Neural cell (in vitro differentiated cells): ENCODE measurements around the gene SLC13A5. TPM values are rescaled to one million over a fixed set of nuclear protein-coding genes. Genes with fewer than 3 reads are reported as not detected.

Source experiments
- H2AFZ ChIP-seq: fragments of 200-600, 300-800 bp; sonication (generic), shearing (Covaris generic); 2 replicates; pipeline ENCODE4 v1.6.0; 2014; ENCODE audit warnings: low read depth, mild to moderate bottlenecking, antibody characterized with exemption, low read length, moderate library complexity
- H3F3A ChIP-seq: fragments of 200-600 bp; shearing (Covaris generic); 2 replicates; pipeline ENCODE4 v1.6.1; 2016; ENCODE audit warnings: mild to moderate bottlenecking, moderate library complexity, mixed read lengths, antibody characterized with exemption, low read length; ENCODE audit not compliant: insufficient read depth, poor library complexity, severe bottlenecking
- H3K27ac ChIP-seq: fragments of 200-600, 300-800 bp; sonication (generic), shearing (Covaris generic); 2 replicates; pipeline ENCODE4 v1.5.1; 2014; ENCODE audit warnings: mild to moderate bottlenecking, low read length, moderate library complexity
- H3K27me3 ChIP-seq: fragments of 300-800, 200-600 bp; sonication (generic), shearing (Covaris generic); 2 replicates; pipeline ENCODE4 v1.6.0; 2014; ENCODE audit warnings: mild to moderate bottlenecking, low read depth, low read length, moderate library complexity; ENCODE audit not compliant: insufficient read depth
- H3K36me3 ChIP-seq: fragments of 300-800, 200-600 bp; sonication (generic), shearing (Covaris generic); 2 replicates; pipeline ENCODE4 v1.5.1; 2014; ENCODE audit warnings: mild to moderate bottlenecking, antibody characterized with exemption, low read length, moderate library complexity; ENCODE audit not compliant: insufficient read depth
- H3K4me2 ChIP-seq: fragments of 300-800, 200-600 bp; sonication (generic), shearing (Covaris generic); 2 replicates; pipeline ENCODE4 v1.6.0; 2014; ENCODE audit warnings: mild to moderate bottlenecking, low read length
- H3K4me3 ChIP-seq: fragments of 300-800, 200-600 bp; sonication (generic), shearing (Covaris generic); 2 replicates; pipeline ENCODE4 v1.5.1; 2014; ENCODE audit warnings: mild to moderate bottlenecking, low read length, moderate library complexity
- H3K79me2 ChIP-seq: fragments of 200-600 bp; shearing (Covaris generic); replicated peaks from 2 replicates; pipeline ENCODE4 v1.6.0; 2014; ENCODE audit warnings: mild to moderate bottlenecking, low read length, moderate library complexity; ENCODE audit not compliant: insufficient read depth
- H3K9ac ChIP-seq: fragments of 300-800, 200-600 bp; sonication (generic), shearing (Covaris generic); 2 replicates; pipeline ENCODE4 v1.6.1; 2016; ENCODE audit warnings: mild to moderate bottlenecking, low read length, mixed read lengths
- H3K9me2 ChIP-seq: fragments of 200-600 bp; shearing (Covaris generic); 2 replicates; pipeline ENCODE4 v1.6.1; 2016; ENCODE audit warnings: mild to moderate bottlenecking, low read length, mixed read lengths; ENCODE audit not compliant: insufficient read depth
- H3K9me3 ChIP-seq: fragments of 200-600, 300-800 bp; sonication (generic), shearing (Covaris generic); 2 replicates; pipeline ENCODE4 v1.6.1; 2016; ENCODE audit warnings: mild to moderate bottlenecking, mixed run types, low read length, moderate library complexity, mixed read lengths
- H4K20me1 ChIP-seq: fragments of 200-600 bp; shearing (Covaris generic); 2 replicates; pipeline ENCODE4 v1.6.1; 2016; ENCODE audit warnings: mild to moderate bottlenecking, mixed run types; ENCODE audit not compliant: insufficient read depth
- CTCF ChIP-seq: fragments of 450-650 bp; IDR thresholded peaks from 2 replicates; pipeline ENCODE4 v1.5.1; 2014; ENCODE audit warnings: antibody characterized with exemption, mild to moderate bottlenecking, moderate library complexity; ENCODE audit not compliant: poor library complexity, severe bottlenecking
- EP300 ChIP-seq: fragments of 450-650 bp; conservative IDR thresholded peaks from 2 replicates; pipeline ENCODE4 v1.6.1; 2014; ENCODE audit warnings: antibody characterized with exemption, mild to moderate bottlenecking, moderate library complexity; ENCODE audit not compliant: poor library complexity, severe bottlenecking
- EZH2 ChIP-seq: fragments of 200-600, 300-800 bp; shearing (Covaris generic), sonication (generic); IDR thresholded peaks from 2 replicates; pipeline ENCODE4 v1.6.1; 2014; ENCODE audit warnings: antibody characterized with exemption, low read length, borderline replicate concordance, mild to moderate bottlenecking; ENCODE audit not compliant: insufficient read depth, poor library complexity, severe bottlenecking
- MXI1 ChIP-seq: fragments of 450-650 bp; conservative IDR thresholded peaks from 2 replicates; pipeline ENCODE4 v1.6.1; 2014; ENCODE audit warnings: antibody characterized with exemption, mild to moderate bottlenecking; ENCODE audit not compliant: poor library complexity, severe bottlenecking
- POLR2AphosphoS5 ChIP-seq: IDR thresholded peaks from 2 replicates; pipeline ENCODE4 v1.6.1; 2012
- RAD21 ChIP-seq: fragments of 450-650 bp; conservative IDR thresholded peaks from 2 replicates; pipeline ENCODE4 v1.6.1; 2014; ENCODE audit warnings: antibody characterized with exemption, mild to moderate bottlenecking, moderate library complexity
- REST ChIP-seq: IDR thresholded peaks from 2 replicates; pipeline ENCODE4 v1.6.1; 2012; ENCODE audit warnings: borderline replicate concordance
- SMC3 ChIP-seq: fragments of 450-650 bp; conservative IDR thresholded peaks from 2 replicates; pipeline ENCODE4 v1.6.1; 2014; ENCODE audit warnings: antibody characterized with exemption, mild to moderate bottlenecking, moderate library complexity; ENCODE audit not compliant: poor library complexity
- TAF1 ChIP-seq: IDR thresholded peaks from 2 replicates; pipeline ENCODE4 v1.6.1; 2012; ENCODE audit warnings: low read depth
- polyA plus RNA-seq: library from polyadenylated mRNA; depleted of rRNA; stranded (reverse); fragments of >200 nt; gene quantifications from 2 replicates; pipeline ENCODE4 v1.2.3, GENCODE V29; 2014

SLC13A5 gene
- polyA plus RNA-seq, 1 donor from 2014 or later, result not detected

- Histone ChIP-seq H3K9ac (no peak overlapping the region), H2AFZ (no peak overlapping the region), H3K27ac (no peak overlapping the region), H3K4me2 (no peak overlapping the region), H3K27me3 (no peaks in the 10 kb centered on the region), H3K36me3 (no peaks in the 10 kb centered on the region), H4K20me1 (no peaks in the 10 kb centered on the region), H3K79me2 (peaks cover 41% of the 10 kb centered on the region), H3K4me3 (no peak overlapping the region), H3K9me2 (no peaks in the 10 kb centered on the region), H3F3A (peaks cover 4% of the 10 kb centered on the region), H3K9me3 (no peaks in the 10 kb centered on the region)
- TF ChIP-seq POLR2AphosphoS5 (no peak), RAD21 (no peak), CTCF (no peak), EP300 (no peak), TAF1 (no peak), EZH2 (no peak), MXI1 (no peak)
Observed at GRCh38 chr17:6643451-6644125, 69.6 kb downstream of the SLC13A5 start.

GRCh38 chr17:6642592-6642991 lies 70.6 kb downstream of the SLC13A5 start:
- Histone ChIP-seq H3K27ac (no peak overlapping the region), H3K27me3 (no peaks in the 10 kb centered on the region), H4K20me1 (no peaks in the 10 kb centered on the region), H2AFZ (no peak overlapping the region), H3K36me3 (no peaks in the 10 kb centered on the region), H3K9me3 (no peaks in the 10 kb centered on the region), H3K79me2 (peaks cover 33% of the 10 kb centered on the region), H3K4me3 (no peak overlapping the region), H3K9ac (no peak overlapping the region), H3K4me2 (no peak overlapping the region), H3F3A (peaks cover 4% of the 10 kb centered on the region), H3K9me2 (no peaks in the 10 kb centered on the region)
- TF ChIP-seq EP300 (no peak), REST (no peak), EZH2 (no peak), RAD21 (no peak), MXI1 (no peak), TAF1 (no peak), SMC3 (no peak)
